Stimulated activated CD8-positive, alpha-beta memory T cell treated with anti-CD3 and anti-CD28 coated beads, Interleukin-4, amount 100 ng/mL, for 1 hour (primary cell): Measurements from ENCODE around the gene CMSS1.
"Not testable (repeated sequence)": the region's sequence is repeated elsewhere in the genome, so short reads cannot be mapped to it uniquely, and the experiment has no call there.

Experiments
- DNase-seq, 2 donors: peaks; one replicate each; pipeline ENCODE4 v3.0.0-alpha.2; 2020; ENCODE audit warnings: low read depth in 2 of 2, low spot score in 1 of 2

CMSS1 gene

DNA sequence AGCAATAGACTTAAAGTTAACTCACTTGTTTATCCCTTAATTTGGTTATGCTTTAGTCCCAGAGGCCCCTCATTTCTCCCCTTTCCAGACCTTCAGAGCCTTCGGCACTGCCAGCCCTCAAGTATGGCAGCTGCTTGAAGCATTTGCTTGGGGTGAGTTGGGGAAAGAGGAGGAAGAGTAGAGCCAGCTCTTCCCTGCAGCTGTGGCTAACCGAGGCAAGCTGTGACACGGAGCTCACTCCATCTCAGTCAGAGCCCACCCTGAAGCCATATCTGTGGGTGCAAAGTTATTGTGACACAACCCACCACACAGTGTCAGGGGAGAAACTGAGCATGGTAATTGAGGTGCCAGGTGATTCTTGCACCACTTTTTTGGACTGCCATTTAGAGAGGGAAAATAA, 230.6 kb downstream of the CMSS1 start:
- DNase-seq, result no peak

DNA sequence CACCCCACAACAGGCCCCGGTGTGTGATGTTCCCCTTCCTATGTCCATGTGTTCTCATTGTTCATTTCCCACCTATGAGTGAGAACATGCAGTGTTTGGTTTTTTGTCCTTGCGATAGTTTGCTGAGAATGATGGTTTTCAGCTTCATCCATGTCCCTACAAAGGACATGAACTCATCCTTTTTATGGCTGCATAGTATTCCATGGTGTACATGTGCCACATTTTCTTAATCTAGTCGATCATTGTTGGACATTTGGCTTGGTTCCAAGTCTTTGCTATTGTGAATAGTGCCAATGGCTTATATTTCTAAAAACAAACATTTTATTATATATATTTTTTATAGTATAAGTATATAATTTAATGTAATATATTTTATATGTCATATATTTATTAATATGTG, 233.9 kb downstream of the CMSS1 start:
- not testable (repeated sequence) for DNase-seq

DNA sequence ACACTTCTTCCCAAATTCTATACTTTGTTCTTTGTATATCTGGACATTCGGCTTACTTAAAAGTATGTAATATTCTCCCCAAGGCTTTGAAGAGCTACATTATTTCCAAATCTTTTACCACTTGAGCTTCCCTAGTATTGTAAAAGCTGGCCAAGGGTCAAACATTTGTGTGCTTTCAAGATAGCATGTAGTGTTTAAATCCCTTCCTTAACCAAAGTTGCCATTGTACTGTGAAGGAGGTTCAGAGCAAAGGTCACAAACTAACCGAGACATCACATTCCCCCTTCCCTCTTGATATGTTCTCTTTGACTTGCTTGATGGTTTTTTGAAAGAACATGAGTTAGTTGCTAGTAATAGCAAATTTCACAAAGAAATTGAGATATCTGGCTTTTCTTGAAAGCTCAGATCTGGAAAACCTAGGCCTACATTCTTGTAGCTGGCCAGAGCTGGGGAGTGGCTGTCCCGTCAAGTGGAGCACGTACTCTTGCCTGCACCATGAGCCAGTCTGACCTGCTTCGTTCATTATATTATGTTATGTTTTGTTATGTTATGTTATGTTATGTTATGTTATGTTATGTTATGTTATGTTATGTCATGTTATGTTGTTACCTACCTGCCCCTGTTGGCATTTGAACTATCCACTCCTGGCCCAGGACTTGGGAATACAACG, 236.4 kb downstream of the CMSS1 start:
- no peak for DNase-seq

DNA sequence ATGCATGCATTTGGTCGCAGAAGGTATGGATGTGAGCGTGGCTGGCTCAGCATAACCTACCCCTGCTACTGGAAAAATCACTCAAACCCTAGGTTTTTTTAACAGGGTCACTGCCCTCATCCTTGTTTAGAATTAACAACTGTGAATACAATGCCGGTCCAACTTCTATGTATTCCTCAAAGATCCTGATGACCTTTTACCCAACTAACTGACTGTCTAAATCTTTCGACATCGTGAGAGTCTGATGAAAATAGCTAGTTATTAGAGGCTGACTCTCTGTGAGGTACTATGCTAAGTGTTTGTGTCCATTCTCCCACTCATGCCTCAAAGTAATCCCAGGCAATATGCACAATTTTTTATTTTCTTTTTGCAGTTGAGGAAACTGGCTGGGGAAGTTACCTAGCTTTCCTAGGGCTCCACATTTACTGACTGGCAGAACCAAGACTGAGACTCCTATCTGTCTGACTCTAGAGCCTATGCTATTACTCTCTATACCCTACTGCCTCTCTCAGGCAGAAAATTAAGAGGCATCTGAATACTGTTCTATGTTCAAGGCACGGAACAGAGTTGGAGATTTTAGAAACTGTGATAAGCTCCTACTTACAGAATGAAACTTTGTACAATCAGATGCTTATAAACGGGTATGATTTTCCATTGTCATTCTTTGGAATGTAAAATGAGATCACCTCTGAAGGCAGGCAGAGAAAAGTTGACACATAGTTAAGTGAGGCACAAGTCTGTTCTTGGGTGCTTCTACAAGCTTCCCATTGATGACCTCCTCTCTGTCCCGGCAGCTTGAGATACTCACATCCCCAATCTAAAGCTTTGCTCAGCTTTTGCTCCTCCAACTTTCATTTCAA, 240.3 kb downstream of the CMSS1 start:
- no peak for DNase-seq

DNA sequence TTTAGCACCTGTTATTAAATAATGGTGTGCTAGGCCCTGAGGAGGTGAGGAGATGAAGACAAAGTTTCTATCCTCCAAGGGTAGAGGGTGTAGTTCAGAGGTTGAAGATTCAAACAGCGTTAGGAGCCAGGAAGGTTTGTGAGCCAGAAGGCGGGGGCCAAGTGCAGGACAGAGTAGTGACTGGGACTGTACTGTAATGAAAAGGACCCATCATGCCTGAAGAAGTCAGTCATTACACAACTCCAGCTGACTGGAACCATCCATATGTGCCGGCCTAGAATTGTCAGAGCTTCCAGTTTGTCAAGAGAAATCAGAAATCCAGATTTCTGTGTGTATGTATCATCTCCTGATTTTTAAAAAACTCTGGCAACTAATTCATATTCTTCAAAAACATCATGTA, 241.8 kb downstream of the CMSS1 start:
- no peak for DNase-seq

DNA sequence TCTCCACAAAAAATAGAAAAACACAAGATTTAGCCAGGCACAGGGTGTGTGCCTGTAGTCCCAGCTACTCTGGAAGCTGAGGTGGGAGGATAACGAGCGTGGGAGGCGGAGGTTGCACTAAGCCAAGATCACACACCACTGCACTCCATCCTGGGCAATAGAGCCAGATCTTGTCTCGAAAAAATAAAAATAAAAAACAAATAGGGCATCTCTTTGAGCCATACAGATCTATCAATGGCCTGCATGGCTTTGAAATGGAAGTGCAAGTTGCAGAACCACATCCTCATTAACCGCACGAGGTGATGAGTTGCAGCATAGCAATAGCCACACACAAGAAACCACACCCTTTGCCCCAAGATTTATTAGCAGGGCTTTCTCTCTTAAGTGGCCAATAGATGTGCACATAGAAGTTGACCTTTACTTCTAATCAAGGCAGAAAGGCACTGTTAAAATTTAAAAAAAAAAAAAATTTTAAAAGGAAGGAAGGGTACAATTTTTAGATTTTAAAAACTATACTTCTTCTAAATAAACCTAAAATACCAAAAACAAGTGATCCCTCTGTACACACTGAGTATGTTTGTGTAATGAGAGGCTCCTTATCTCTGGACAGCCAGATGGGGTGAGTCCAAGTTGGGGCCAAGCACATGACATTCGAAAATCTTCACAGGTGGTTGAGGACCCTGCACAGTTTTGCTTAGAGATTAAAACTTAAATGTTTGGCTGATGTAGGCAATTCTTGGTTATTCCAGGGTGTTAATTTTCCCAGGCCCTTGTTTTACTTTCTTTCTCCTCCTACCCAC, 243.2 kb downstream of the CMSS1 start:
- DNase-seq, result no peak

DNA sequence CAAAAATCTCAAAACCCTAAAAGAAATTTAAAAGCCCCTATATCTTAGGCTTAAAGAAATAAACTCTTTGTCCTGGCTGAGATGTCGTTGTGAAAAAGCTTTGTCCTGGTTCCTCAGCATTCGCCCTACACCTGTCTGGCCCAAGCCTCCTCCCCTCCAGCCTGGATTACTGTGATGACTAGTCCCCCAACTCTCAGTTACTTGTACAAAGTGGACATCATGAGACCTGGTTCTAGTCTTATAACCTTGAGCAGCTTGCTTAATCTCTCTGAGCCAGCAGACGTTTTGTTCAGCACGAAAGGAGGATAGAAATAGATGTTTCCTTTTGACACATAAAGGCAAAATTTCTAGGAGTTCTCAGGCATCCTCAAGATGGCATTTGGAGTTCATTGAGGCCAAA, 245.0 kb downstream of the CMSS1 start:
- no peak for DNase-seq

DNA sequence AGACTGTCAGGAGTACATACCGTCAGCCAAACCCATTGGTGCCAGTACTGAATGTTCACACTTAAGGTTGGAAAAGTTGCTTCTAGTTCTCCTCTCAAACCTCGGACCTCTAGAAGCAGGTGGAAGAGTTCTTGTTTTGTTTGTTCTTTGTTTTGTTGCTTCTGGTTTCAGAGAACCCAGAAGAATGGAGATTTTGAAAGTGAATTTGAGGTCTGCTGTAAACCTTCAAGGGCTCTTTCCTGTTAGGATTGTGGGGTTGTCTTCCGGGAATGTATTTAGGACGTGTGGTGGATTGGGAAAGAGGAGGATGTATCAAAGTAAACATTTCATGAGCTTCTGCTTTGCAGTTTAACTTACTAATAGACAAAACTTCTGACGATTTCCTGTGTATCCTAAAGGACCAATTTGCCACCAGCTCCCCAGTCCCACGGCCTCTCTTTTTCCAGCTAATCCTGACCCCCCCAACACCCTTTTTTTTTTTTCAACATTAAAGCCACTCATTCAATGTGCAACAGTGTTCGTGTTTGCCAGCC, 246.3 kb downstream of the CMSS1 start:
- no peak for DNase-seq

DNA sequence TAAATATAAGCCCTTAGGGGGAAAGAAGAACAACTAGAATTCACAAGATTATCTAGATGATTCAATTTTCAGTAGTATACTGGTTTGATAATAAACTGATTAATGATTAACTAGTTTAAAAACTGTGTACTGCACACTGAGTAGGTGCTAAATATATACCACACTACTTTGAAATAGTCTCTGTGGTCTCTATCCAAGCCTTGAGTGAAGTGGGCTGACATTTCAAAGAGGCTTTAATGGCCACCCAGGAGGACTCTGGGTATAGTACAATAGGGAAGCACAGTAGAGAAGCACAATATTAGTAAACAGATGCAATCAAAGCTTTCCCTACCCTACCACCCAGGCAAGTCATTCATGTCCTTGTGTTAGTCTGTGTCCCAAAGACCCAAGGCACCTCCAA, 249.9 kb downstream of the CMSS1 start:
- DNase-seq, result no peak

DNA sequence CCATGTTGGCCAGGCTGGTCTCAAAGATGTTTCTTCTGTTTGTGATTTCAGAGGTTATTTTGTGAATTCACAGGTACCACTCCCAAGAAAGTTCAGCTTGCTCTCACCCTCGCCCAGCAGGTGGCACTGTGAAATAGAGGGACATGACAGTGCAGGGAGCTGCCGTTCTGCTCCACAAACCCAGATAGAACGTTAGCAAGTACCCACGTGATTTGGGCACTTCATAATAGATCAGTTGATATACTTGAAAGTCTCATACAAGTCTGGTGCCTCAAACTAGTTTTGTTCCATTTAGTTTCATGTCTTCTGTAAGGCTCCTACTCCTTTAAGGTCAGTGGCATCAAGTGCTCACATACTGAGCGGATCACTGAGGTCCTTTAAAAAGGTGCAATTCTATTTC, 251.2 kb downstream of the CMSS1 start:
- DNase-seq, result peak; percentile 23 to 57

DNA sequence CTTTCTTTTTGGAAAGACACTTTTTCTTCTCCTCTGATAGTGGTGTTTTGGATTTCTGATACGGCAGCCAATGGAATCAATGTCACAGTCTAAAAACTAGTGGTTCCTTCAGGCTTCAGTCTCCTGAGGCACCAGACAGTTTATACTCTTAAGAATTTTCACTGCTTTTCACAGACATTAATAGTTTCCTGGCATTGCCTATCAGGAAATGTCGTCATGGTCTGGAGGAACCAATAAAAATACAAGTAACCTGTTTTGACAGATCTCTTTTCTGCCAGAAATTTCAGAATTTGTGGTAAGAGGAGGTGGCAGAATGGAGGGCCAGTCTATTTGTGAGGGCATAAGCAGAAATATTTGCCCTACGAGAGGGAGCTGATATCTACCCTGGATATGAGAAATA, 251.8 kb downstream of the CMSS1 start:
- no peak for DNase-seq

DNA sequence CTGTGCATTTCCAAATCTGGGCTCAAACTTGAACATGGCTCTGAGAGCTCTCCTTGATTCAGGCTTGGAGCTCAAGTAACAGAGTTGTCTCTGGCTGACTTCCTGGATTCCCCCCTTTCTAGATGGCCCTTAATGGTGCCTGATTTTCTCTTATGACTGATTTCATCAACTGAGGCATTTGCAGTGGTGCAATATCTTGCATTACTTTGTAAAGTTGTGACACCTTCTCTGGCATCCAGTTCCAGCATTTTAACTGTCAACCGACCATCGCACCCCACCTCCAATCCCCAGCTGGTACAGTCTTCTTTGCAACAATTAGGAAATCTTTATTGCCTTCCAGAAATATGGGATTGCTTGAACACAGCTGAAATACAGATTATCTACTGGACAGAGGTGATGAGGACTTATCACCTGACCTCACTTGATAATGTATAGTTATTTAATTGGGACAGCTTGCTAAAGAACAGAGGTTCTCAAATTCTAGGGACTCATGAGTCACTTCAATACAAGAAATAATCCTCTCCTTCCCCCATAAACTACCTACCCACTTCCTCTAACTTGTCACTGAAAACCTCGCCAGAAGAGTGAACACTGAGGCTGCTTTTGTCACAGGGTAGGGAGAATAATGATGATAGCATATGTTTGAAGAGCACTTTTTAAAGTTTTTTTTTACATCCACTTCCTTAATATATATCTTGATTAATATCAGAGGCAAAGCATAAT, 254.8 kb downstream of the CMSS1 start:
- DNase-seq, result no peak

DNA sequence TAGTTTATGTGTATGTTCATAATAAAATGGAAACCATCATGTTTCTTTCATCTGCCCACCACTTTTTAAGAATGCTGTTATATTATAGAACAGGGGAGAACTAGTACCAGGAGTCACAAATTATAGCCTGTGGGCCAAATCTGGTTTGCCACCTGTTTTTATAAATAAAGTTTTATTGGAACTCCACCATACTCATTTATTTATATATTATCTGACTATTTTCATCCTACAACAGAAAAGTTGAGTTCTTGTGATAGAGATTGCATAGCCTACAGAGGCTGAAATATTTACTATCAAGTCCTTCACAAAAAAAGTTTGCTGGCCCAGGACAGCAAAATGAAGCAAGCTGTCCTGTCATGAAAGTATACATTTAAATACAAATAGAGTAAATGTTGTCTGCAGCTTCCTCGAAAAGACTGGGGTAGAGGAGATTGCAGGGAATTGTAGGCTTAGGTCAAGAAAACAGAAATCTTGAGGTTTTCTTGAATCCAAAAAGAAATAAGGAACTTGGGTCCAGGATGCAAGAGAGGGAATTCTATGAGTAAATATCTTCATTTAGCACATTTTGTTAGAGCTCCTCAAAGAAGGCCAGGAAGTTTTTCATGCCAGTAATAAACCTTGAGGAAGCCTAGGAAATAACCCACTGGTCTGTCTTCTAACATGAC, 255.5 kb downstream of the CMSS1 start:
- no peak for DNase-seq

DNA sequence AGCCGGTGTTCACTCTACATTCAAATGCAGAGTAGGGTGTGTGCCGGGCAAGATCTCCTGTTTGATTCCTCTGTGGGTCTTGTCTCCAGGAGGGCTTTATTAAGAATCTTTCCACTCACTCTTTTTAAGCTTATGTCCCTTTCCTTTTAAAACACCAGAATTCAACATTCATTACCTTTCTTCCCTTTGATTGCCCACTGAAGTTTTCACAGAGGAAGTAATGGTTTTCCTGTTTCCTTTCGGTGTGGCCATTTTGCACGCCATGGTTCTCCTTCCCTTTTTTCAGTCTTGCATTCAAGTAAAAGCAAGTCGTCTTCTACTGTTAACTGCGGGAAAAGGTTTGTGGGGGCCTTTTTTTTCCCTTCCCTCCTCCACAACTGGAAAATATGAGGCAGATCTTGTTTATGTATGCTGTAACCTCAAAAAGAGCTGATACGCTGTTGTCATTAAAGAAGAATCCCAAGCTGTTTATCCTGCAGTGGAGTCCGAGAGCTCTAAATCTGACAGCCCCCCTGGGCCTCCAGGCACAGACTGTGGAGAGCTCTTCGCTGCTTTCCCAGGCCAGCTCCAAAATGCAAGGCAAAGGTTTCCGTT, 256.1 kb downstream of the CMSS1 start:
- no peak for DNase-seq

DNA sequence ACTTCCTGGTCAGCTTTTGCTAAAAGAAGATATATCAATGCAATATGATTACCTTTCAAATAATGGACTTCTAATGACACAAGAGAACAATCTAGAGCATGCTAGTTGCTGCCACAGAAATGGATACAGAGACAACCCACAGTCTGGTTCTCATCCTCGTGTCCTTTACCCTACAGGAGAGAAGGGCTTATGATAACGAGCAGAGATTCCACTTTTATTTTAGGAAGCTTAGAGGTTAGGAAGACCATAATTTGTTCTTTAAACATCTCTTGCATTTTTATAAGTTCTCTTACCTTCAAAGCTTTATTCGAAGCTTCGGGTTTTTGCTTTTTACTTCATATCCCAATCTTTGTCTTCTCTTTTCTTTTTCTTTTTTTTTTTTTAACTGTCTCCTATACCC, 257.5 kb downstream of the CMSS1 start:
- DNase-seq, result no peak

DNA sequence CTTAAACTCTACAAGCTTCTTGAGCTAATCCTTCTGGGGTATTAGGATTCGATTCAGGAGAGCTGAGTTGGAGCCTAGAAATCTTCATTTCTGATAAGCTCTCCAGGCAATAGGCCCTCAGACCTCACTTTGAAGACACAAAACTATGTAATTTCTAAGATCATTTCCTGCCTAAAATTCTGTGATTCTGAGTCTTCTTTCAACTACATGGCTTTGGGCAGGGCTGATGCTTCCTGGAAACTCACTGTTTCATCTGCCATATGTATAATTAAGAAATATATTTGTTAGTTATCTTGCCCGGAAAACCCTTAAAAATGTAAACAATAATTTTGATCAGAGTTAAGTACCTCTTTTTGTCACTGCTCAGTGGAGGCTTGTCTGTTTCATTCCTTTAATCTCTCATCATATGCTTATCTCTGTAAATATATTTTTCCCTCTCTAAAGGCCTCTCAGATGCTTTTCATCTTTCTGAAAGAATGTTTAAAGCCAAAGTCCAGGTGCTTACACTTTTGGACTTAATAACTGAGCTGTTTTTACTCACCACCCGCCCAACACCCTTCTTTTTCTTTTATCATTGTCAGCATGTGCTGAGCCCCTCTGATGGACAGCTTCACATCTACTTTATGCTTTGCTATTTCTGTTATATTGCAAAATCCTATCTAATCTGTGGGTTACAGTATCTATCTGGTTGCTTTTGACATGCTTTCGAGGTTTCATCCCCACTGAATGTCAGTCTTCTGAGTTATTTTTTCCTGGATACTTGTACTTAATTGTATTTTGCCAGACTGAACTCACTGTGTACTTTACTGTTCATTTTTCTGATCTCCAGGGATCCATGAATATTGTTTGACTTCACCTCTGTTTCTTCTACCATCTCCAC, 258.4 kb downstream of the CMSS1 start:
- DNase-seq, result no peak

DNA sequence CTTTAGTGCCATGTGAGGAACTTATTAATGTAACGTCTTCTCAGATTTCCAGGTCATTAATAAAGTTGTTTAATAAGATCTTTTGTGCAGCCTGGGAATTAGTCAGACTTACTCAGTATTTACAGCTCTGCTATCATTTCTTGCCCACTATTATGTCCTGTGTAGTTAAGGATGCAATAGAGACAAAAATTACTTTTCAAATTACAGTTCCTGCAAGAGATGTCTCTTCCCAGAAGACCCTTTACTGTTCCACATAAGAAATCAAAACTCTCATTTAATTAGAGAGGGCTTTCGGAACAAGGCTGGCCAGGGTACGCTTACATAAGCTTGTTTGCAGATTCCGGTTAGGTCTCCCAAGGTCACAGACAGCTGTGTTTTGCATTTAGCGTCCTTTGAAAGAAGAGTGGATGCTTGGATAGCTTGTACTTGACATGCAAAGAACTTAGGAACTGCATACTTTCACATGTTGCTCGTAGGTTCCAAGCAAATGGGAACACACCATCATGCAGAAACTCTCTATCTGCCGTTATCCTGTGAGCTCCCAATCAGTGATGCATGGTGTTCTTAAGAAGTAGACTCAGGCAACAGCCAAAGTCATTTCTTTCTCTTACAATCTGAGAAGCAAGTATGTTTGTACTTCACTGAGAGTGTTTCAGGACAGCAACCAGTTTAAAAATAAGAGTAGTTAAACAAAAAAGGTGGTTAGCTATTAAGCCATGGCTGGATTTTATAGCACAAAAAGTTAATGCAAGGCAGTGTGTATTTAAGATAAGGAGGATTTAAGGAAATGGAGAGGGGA, 259.3 kb downstream of the CMSS1 start:
- no peak for DNase-seq

DNA sequence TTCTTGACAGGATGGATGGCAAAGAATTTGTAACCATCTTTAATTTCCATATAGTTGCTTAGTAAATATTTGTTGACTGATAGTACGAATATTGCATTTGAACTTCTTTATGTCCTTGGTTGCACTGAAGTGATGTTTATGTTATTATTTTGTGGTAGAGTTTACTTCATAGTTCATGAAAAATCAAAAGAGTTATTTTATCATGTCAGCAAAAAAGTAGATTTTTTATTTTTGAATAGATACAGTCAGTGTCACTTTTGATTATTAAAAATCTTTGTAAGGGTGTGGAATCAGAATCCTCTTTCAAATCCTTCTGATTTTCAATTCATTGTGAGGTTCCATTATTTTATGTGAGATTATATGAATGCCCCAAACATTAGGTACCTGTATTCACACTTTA, 261.7 kb downstream of the CMSS1 start:
- no peak for DNase-seq
